Transverse colon (tissue), 3 donors: ENCODE results near the gene PBX2.

Source experiments
- EP300 ChIP-seq: sonication (generic); formaldehyde crosslinking; IDR thresholded peaks from one replicate; pipeline ENCODE4 v1.6.1; 2017; ENCODE audit warnings: antibody characterized with exemption, low read depth
- POLR2A ChIP-seq: fragments of 450-650 bp; IDR thresholded peaks from one replicate; pipeline ENCODE4 v1.6.1; 2016; ENCODE audit warnings: antibody characterized with exemption, mild to moderate bottlenecking, moderate library complexity
- TF ChIP-seq, protein P1 (sequence below), 5 experiments: fragments of 200-600 bp in 3 of 5; fragments of 450-650 bp in 2 of 5; sonication (generic) in 3 of 5; IDR thresholded peaks; 1 replicate in 2 of 5; 2 replicates in 3 of 5; pipeline ENCODE4 v1.5.1; 2016 to 2017; ENCODE audit warnings: antibody characterized with exemption in 5 of 5, inconsistent platforms in 3 of 5, mild to moderate bottlenecking in 2 of 5, moderate library complexity in 1 of 5

- TF ChIP-seq, protein P1, sequence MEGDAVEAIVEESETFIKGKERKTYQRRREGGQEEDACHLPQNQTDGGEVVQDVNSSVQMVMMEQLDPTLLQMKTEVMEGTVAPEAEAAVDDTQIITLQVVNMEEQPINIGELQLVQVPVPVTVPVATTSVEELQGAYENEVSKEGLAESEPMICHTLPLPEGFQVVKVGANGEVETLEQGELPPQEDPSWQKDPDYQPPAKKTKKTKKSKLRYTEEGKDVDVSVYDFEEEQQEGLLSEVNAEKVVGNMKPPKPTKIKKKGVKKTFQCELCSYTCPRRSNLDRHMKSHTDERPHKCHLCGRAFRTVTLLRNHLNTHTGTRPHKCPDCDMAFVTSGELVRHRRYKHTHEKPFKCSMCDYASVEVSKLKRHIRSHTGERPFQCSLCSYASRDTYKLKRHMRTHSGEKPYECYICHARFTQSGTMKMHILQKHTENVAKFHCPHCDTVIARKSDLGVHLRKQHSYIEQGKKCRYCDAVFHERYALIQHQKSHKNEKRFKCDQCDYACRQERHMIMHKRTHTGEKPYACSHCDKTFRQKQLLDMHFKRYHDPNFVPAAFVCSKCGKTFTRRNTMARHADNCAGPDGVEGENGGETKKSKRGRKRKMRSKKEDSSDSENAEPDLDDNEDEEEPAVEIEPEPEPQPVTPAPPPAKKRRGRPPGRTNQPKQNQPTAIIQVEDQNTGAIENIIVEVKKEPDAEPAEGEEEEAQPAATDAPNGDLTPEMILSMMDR (IDR thresholded peaks at IDR 0.05), result no peak
- TF ChIP-seq POLR2A (no peak), EP300 (no peak)
Measured at GRCh38 chr6:32200711-32201475, 10.9 kb upstream of the PBX2 start.
